DOHH2 (cell line): ENCODE results near the gene XRCC3.

Experiments used
- CTCF ChIP-seq: fragments of 200-600 bp; sonication (generic); IDR thresholded peaks from one replicate; pipeline ENCODE4 v1.5.1; 2014; ENCODE audit warnings: antibody characterized with exemption, mild to moderate bottlenecking, low read depth, low read length; ENCODE audit not compliant: poor library complexity, severe bottlenecking
- EZH2phosphoT487 ChIP-seq: fragments of 200-600 bp; sonication (generic); IDR thresholded peaks from 2 replicates; pipeline ENCODE4 v1.6.1; 2017; ENCODE audit warnings: borderline replicate concordance, mild to moderate bottlenecking, antibody characterized with exemption, low read length, moderate library complexity, mixed read lengths

DNA sequence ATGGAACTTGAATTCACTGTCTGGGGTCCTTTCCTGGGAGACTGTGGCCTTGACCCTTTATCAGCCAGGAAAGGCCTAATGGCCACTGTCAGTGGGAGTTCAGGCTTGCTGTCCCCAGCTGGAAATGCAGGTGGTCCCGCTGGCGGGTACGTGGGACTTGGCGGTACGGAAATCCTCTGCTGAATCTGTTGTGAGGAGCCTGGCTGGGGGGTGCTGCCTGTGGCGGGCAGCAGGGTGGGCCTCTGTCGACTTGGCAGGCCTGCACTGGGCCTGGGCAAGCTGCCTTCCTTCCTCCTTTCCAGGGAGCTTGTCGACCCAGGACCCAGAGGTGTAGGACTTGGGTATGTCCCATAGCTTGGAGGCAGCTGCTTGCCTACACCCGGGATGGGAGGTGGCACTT, 26.6 kb upstream of the XRCC3 start:
- TF ChIP-seq CTCF (no peak), EZH2phosphoT487 (no peak)
